Measurements from ENCODE around the gene SEPTIN8.

DNA sequence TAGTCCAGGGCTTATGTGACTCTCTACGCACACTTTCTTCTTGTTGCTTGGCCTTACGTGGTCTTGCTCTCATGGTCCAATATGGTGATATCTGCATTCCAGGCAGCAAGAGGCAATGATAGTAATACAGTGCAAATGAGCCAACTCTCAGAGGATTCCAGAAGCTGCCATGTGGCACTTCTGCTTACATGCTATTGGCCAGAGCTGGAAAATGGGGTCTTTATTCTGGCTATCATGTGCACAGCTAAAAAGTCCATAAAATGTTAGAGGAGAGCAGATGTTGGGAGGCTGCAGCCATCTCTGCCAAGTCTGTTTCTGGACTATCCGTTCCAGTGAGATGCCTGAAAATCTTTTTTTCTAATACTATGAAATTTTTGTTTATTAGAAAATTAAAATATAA lies 2.9 kb upstream of the SEPTIN8 start:
- TF ChIP-seq, protein P1, sequence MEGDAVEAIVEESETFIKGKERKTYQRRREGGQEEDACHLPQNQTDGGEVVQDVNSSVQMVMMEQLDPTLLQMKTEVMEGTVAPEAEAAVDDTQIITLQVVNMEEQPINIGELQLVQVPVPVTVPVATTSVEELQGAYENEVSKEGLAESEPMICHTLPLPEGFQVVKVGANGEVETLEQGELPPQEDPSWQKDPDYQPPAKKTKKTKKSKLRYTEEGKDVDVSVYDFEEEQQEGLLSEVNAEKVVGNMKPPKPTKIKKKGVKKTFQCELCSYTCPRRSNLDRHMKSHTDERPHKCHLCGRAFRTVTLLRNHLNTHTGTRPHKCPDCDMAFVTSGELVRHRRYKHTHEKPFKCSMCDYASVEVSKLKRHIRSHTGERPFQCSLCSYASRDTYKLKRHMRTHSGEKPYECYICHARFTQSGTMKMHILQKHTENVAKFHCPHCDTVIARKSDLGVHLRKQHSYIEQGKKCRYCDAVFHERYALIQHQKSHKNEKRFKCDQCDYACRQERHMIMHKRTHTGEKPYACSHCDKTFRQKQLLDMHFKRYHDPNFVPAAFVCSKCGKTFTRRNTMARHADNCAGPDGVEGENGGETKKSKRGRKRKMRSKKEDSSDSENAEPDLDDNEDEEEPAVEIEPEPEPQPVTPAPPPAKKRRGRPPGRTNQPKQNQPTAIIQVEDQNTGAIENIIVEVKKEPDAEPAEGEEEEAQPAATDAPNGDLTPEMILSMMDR (IDR thresholded peaks at IDR 0.05; ENCODE audit: extremely low read depth in 1 of 2, insufficient read depth in 1 of 2, low read depth in 1 of 2, low read length in 2 of 2): no peak
- no peak for TF ChIP-seq POLR2A (IDR thresholded peaks at IDR 0.05; ENCODE audit: low read depth, low read length)
- no peak for TF ChIP-seq EZH2 (IDR thresholded peaks at IDR 0.05; ENCODE audit: borderline replicate concordance, low read depth, low read length, severe bottlenecking)
- TF ChIP-seq MYC (IDR thresholded peaks at IDR 0.05; ENCODE audit: low read depth, low read length): no peak
- TF ChIP-seq POLR2AphosphoS5 (IDR thresholded peaks at IDR 0.05; ENCODE audit: insufficient read depth, low read depth, low read length): no peak

Data from endothelial cell of umbilical vein (primary cell).